Measurements from ENCODE around the gene BAIAP2L1.
A peak's percentile ranks its signal among the peaks of the same experiment; 100 is the strongest.

Gene BAIAP2L1

GRCh38 chr7:98329791-98330373, 71.0 kb downstream of the BAIAP2L1 start:
- Histone ChIP-seq H3K27me3 (ENCODE audit: insufficient read depth, insufficient read length) (no peaks in the 10 kb centered on the region), H3K4me3 (ENCODE audit: insufficient read length, low read depth) (no peak overlapping the region), H3K9ac (ENCODE audit: insufficient read length, low read depth) (no peak overlapping the region), H3K4me1 (ENCODE audit: insufficient read depth, insufficient read length) (no peaks in the 10 kb centered on the region), H3K9me3 (ENCODE audit: insufficient read depth, low read length) (no peaks in the 10 kb centered on the region), H3K36me3 (ENCODE audit: insufficient read depth, insufficient read length, low read length) (peaks cover 7% of the 10 kb centered on the region)
- DNase-seq (ENCODE audit: low read depth, low spot score), result no peak
- TF ChIP-seq SUZ12 (IDR thresholded peaks at IDR 0.05; ENCODE audit: extremely low read depth, insufficient read depth, insufficient read length) (no peak), YY1 (IDR thresholded peaks at IDR 0.05; ENCODE audit: insufficient read depth, insufficient read length) (no peak), ZNF274 (IDR thresholded peaks at IDR 0.05; ENCODE audit: low read depth, low read length) (no peak)

- H3K27me3 ChIP-seq (ENCODE audit: insufficient read depth, insufficient read length), result no peaks in the 10 kb centered on the region
- no peak overlapping the region for H3K4me3 ChIP-seq (ENCODE audit: insufficient read length, low read depth)
- TF ChIP-seq ZNF274 (IDR thresholded peaks at IDR 0.05; ENCODE audit: low read depth, low read length) (no peak), YY1 (IDR thresholded peaks at IDR 0.05; ENCODE audit: insufficient read depth, insufficient read length) (no peak)
- no peak overlapping the region for H3K9ac ChIP-seq (ENCODE audit: insufficient read length, low read depth)
- peaks cover 7% of the 10 kb centered on the region for H3K36me3 ChIP-seq (ENCODE audit: insufficient read depth, insufficient read length, low read length)
- H3K4me1 ChIP-seq (ENCODE audit: insufficient read depth, insufficient read length), result no peaks in the 10 kb centered on the region
- peak; percentile 42 for DNase-seq (ENCODE audit: low read depth, low spot score)
- no peaks in the 10 kb centered on the region for H3K9me3 ChIP-seq (ENCODE audit: insufficient read depth, low read length)
Observed at GRCh38 chr7:98329100-98329790, 71.6 kb downstream of the BAIAP2L1 start.

GRCh38 chr7:98324782-98325181, 76.1 kb downstream of the BAIAP2L1 start:
- TF ChIP-seq SUZ12 (IDR thresholded peaks at IDR 0.05; ENCODE audit: extremely low read depth, insufficient read depth, insufficient read length) (no peak), YY1 (IDR thresholded peaks at IDR 0.05; ENCODE audit: insufficient read depth, insufficient read length) (no peak), ZNF274 (IDR thresholded peaks at IDR 0.05; ENCODE audit: low read depth, low read length) (no peak)
- Histone ChIP-seq H3K4me3 (ENCODE audit: insufficient read length, low read depth) (no peak overlapping the region), H3K36me3 (ENCODE audit: insufficient read depth, insufficient read length, low read length) (peaks cover 4% of the 10 kb centered on the region), H3K9me3 (ENCODE audit: insufficient read depth, low read length) (no peaks in the 10 kb centered on the region), H3K27me3 (ENCODE audit: insufficient read depth, insufficient read length) (no peaks in the 10 kb centered on the region), H3K9ac (ENCODE audit: insufficient read length, low read depth) (no peak overlapping the region), H3K4me1 (ENCODE audit: insufficient read depth, insufficient read length) (peaks cover 2% of the 10 kb centered on the region)
- DNase-seq (ENCODE audit: low read depth, low spot score), result no peak

- Histone ChIP-seq H3K9ac (ENCODE audit: insufficient read length, low read depth) (peak overlapping the region; percentile 26), H3K4me3 (ENCODE audit: insufficient read length, low read depth) (no peak overlapping the region), H3K4me1 (ENCODE audit: insufficient read depth, insufficient read length) (peaks cover 2% of the 10 kb centered on the region), H3K9me3 (ENCODE audit: insufficient read depth, low read length) (no peaks in the 10 kb centered on the region), H3K36me3 (ENCODE audit: insufficient read depth, insufficient read length, low read length) (peaks cover 7% of the 10 kb centered on the region), H3K27me3 (ENCODE audit: insufficient read depth, insufficient read length) (no peaks in the 10 kb centered on the region)
- TF ChIP-seq YY1 (IDR thresholded peaks at IDR 0.05; ENCODE audit: insufficient read depth, insufficient read length) (no peak), ZNF274 (IDR thresholded peaks at IDR 0.05; ENCODE audit: low read depth, low read length) (no peak), SUZ12 (IDR thresholded peaks at IDR 0.05; ENCODE audit: extremely low read depth, insufficient read depth, insufficient read length) (no peak)
- DNase-seq (ENCODE audit: low read depth, low spot score), result no peak
Observed at GRCh38 chr7:98323597-98324322, 77.1 kb downstream of the BAIAP2L1 start.

- no peak for DNase-seq (ENCODE audit: low read depth, low spot score)
Observed at GRCh38 chr7:98322331-98323270, 78.3 kb downstream of the BAIAP2L1 start.

GRCh38 chr7:98321301-98321700, 79.6 kb downstream of the BAIAP2L1 start:
- Histone ChIP-seq H3K27me3 (ENCODE audit: insufficient read depth, insufficient read length) (no peaks in the 10 kb centered on the region), H3K9ac (ENCODE audit: insufficient read length, low read depth) (no peak overlapping the region), H3K4me3 (ENCODE audit: insufficient read length, low read depth) (no peak overlapping the region), H3K36me3 (ENCODE audit: insufficient read depth, insufficient read length, low read length) (peaks cover 18% of the 10 kb centered on the region), H3K4me1 (ENCODE audit: insufficient read depth, insufficient read length) (peaks cover 2% of the 10 kb centered on the region), H3K9me3 (ENCODE audit: insufficient read depth, low read length) (no peaks in the 10 kb centered on the region)
- no peak for DNase-seq (ENCODE audit: low read depth, low spot score)
- TF ChIP-seq SUZ12 (IDR thresholded peaks at IDR 0.05; ENCODE audit: extremely low read depth, insufficient read depth, insufficient read length), result no peak
- no peak for TF ChIP-seq YY1 (IDR thresholded peaks at IDR 0.05; ENCODE audit: insufficient read depth, insufficient read length)
- TF ChIP-seq ZNF274 (IDR thresholded peaks at IDR 0.05; ENCODE audit: low read depth, low read length), result no peak

More at GRCh38 chr7:98322331-98323270, 78.3 kb downstream of the BAIAP2L1 start:
- TF ChIP-seq YY1 (IDR thresholded peaks at IDR 0.05; ENCODE audit: insufficient read depth, insufficient read length) (no peak), SUZ12 (IDR thresholded peaks at IDR 0.05; ENCODE audit: extremely low read depth, insufficient read depth, insufficient read length) (no peak)
- Histone ChIP-seq H3K4me3 (ENCODE audit: insufficient read length, low read depth) (no peak overlapping the region), H3K27me3 (ENCODE audit: insufficient read depth, insufficient read length) (no peaks in the 10 kb centered on the region), H3K9me3 (ENCODE audit: insufficient read depth, low read length) (no peaks in the 10 kb centered on the region), H3K36me3 (ENCODE audit: insufficient read depth, insufficient read length, low read length) (peaks cover 7% of the 10 kb centered on the region), H3K9ac (ENCODE audit: insufficient read length, low read depth) (no peak overlapping the region), H3K4me1 (ENCODE audit: insufficient read depth, insufficient read length) (peaks cover 2% of the 10 kb centered on the region)
